Gastroesophageal sphincter (tissue), 3 donors: ENCODE results near the gene JMJD8.

Experiments
- CTCF ChIP-seq, 4 experiments: fragments of 200-600 bp in 2 of 4; fragments of 450-650 bp in 2 of 4; sonication (generic) in 1 of 4; IDR thresholded peaks; one replicate each; pipeline ENCODE4 v1.5.1; 2017 to 2019; ENCODE audit warnings: antibody characterized with exemption in 4 of 4, mild to moderate bottlenecking in 2 of 4, moderate library complexity in 2 of 4
- EP300 ChIP-seq: sonication (generic); formaldehyde crosslinking; IDR thresholded peaks from one replicate; pipeline ENCODE4 v1.6.1; 2017; ENCODE audit warnings: antibody characterized with exemption, mild to moderate bottlenecking

- TF ChIP-seq CTCF (IDR thresholded peaks at IDR 0.05) (no peak), EP300 (no peak)
Observed at GRCh38 chr16:706189-707061, 22.3 kb upstream of the JMJD8 start.
